SK-N-SH (cell line): Measurements from ENCODE around the gene ARHGAP25. TPM values are rescaled to one million over a fixed set of nuclear protein-coding genes. Genes with fewer than 3 reads are reported as not detected.

Source experiments
- CTCF ChIA-PET: fragments of 300-600, 350-600 bp; formaldehyde crosslinking; extraction: SDS; loops from one replicate; lab custom pipeline; 2021; lab: Yijun Ruan, JAX
- POLR2A ChIA-PET: fragments of 350-600 bp; sonication (Branson Sonifier 250); formaldehyde crosslinking; extraction: SDS; loops from one replicate; lab custom pipeline; 2020; ENCODE audit warnings: antibody characterized with exemption, inconsistent platforms; lab: Yijun Ruan, JAX
- DNase-seq: peaks from one replicate; pipeline ENCODE4 v3.0.0; 2012
- H2AFZ ChIP-seq: fragments of 200-600 bp; sonication (generic); 2 replicates; pipeline ENCODE4 v1.8.1; 2016; ENCODE audit warnings: antibody characterized with exemption, mild to moderate bottlenecking, low read depth
- H3F3A ChIP-seq: fragments of 200-600 bp; sonication (generic); replicated peaks from 2 replicates; pipeline ENCODE3; 2016; ENCODE audit warnings: antibody characterized with exemption, mild to moderate bottlenecking; ENCODE audit not compliant: insufficient read depth
- H3K27ac ChIP-seq, 2 experiments: fragments of 200-500 bp in 1 of 2; fragments of 200-600 bp in 1 of 2; sonication (Bioruptor generic) in 1 of 2; sonication (generic), shearing (Covaris generic) in 1 of 2; 2 replicates each; pipeline versions ENCODE4 v1.5.1 to v1.6.1; 2014 to 2016; ENCODE audit warnings: low read depth in 2 of 2, inconsistent platforms in 1 of 2, low read length in 1 of 2, mild to moderate bottlenecking in 1 of 2, mixed read lengths in 1 of 2
- H3K27me3 ChIP-seq: fragments of 200-600 bp; sonication (generic), shearing (Covaris generic); 2 replicates; pipeline ENCODE4 v1.6.1; 2016; ENCODE audit warnings: mixed run types; ENCODE audit not compliant: insufficient read depth
- H3K36me3 ChIP-seq, 2 experiments: fragments of 200-500 bp in 1 of 2; fragments of 200-600 bp in 1 of 2; sonication (Bioruptor generic) in 1 of 2; sonication (generic) in 1 of 2; replicated peaks in 1 of 2; 2 replicates each; pipeline versions ENCODE3 to v1.5.1; 2014 to 2016; ENCODE audit warnings: low read length in 1 of 2, mild to moderate bottlenecking in 1 of 2; ENCODE audit not compliant: insufficient read depth in 2 of 2, control insufficient read depth in 1 of 2
- H3K4me1 ChIP-seq, 2 experiments: fragments of 200-500 bp in 1 of 2; fragments of 200-600 bp in 1 of 2; sonication (Bioruptor generic) in 1 of 2; sonication (generic), shearing (Covaris generic) in 1 of 2; 2 replicates each; pipeline versions ENCODE4 v1.5.1 to v1.6.1; 2014 to 2016; ENCODE audit warnings: low read depth in 1 of 2, low read length in 1 of 2, mixed run types in 1 of 2; ENCODE audit not compliant: insufficient read depth in 2 of 2, control insufficient read depth in 1 of 2
- H3K4me2 ChIP-seq: fragments of 200-600 bp; sonication (generic), shearing (Covaris generic); 2 replicates; pipeline ENCODE4 v1.6.1; 2017; ENCODE audit warnings: mixed run types
- H3K4me3 ChIP-seq, 2 experiments: fragments of 200-500 bp in 1 of 2; fragments of 200-600 bp in 1 of 2; sonication (Bioruptor generic) in 1 of 2; sonication (generic), shearing (Covaris generic) in 1 of 2; 2 replicates each; pipeline versions ENCODE4 v1.5.1 to v1.8.1; 2014 to 2016; ENCODE audit warnings: low read depth in 2 of 2, inconsistent platforms in 1 of 2, low read length in 1 of 2, mild to moderate bottlenecking in 1 of 2, mixed read lengths in 1 of 2, moderate library complexity in 1 of 2
- H3K79me2 ChIP-seq: fragments of 200-600 bp; sonication (generic); 2 replicates; pipeline ENCODE4 v1.8.1; 2017; ENCODE audit warnings: mild to moderate bottlenecking; ENCODE audit not compliant: insufficient read depth
- H3K9ac ChIP-seq: fragments of 200-600 bp; sonication (generic); 2 replicates; pipeline ENCODE4 v1.6.1; 2017; ENCODE audit warnings: mixed run types
- H3K9me2 ChIP-seq: fragments of 200-600 bp; sonication (generic); 2 replicates; pipeline ENCODE4 v1.6.1; 2017; ENCODE audit warnings: mixed run types
- H3K9me3 ChIP-seq: fragments of 200-600 bp; sonication (generic); 2 replicates; pipeline ENCODE4 v1.6.1; 2017; ENCODE audit warnings: mixed run types, mild to moderate bottlenecking, moderate library complexity
- H4K20me1 ChIP-seq: fragments of 200-600 bp; sonication (generic); 2 replicates; pipeline ENCODE4 v1.6.1; 2017; ENCODE audit warnings: mild to moderate bottlenecking, mixed run types; ENCODE audit not compliant: insufficient read depth
- CHD2 ChIP-seq: fragments of 150-350 bp; IDR thresholded peaks from 2 replicates; pipeline ENCODE4 v1.6.1; 2018; ENCODE audit warnings: low read length; ENCODE audit not compliant: partially characterized antibody
- FOXM1 ChIP-seq: IDR thresholded peaks from 2 replicates; pipeline ENCODE4 v1.4.0; 2012; ENCODE audit warnings: low read depth, mild to moderate bottlenecking
- GABPA ChIP-seq: IDR thresholded peaks from 2 replicates; pipeline ENCODE4 v1.4.0; 2012; ENCODE audit warnings: low read depth, mild to moderate bottlenecking
- GATA2 ChIP-seq: sonication (generic); formaldehyde crosslinking; IDR thresholded peaks from 2 replicates; pipeline ENCODE4 v1.5.0; 2020; ENCODE audit warnings: mild to moderate bottlenecking, missing genetic modification reagents
- MEF2A ChIP-seq: IDR thresholded peaks from 2 replicates; pipeline ENCODE4 v1.4.0; 2012; ENCODE audit warnings: low read depth, borderline replicate concordance
- NFIC ChIP-seq: IDR thresholded peaks from 2 replicates; pipeline ENCODE4 v1.4.0; 2012; ENCODE audit warnings: borderline replicate concordance
- NRF1 ChIP-seq: IDR thresholded peaks from 2 replicates; pipeline ENCODE4 v1.6.1; 2012; ENCODE audit warnings: low read depth, mild to moderate bottlenecking, low read length
- POLR2AphosphoS5 ChIP-seq: IDR thresholded peaks from 2 replicates; pipeline ENCODE4 v1.6.1; 2012; ENCODE audit warnings: low read depth, low read length
- RAD21 ChIP-seq: IDR thresholded peaks from 2 replicates; pipeline ENCODE4 v1.6.1; 2012; ENCODE audit warnings: mild to moderate bottlenecking, low read length
- RFX5 ChIP-seq: IDR thresholded peaks from 2 replicates; pipeline ENCODE4 v1.6.1; 2012; ENCODE audit warnings: mild to moderate bottlenecking, improper control_type of control experiment, low read length
- RXRA ChIP-seq: IDR thresholded peaks from 2 replicates; pipeline ENCODE4 v1.4.0; 2012; ENCODE audit warnings: low read depth, mild to moderate bottlenecking, borderline replicate concordance
- SMC3 ChIP-seq: IDR thresholded peaks from 2 replicates; pipeline ENCODE4 v1.6.1; 2012; ENCODE audit warnings: low read depth, low read length, improper control_type of control experiment
- YY1 ChIP-seq: IDR thresholded peaks from 2 replicates; pipeline ENCODE4 v1.4.0; 2012; ENCODE audit warnings: low read depth, mild to moderate bottlenecking
- WGBS: methylation state at CpG from one replicate; pipeline ENCODE4 v1.1.6; 2017; ENCODE audit warnings: low lambda C conversion rate; 5-methylcytosine and 5-hydroxymethylcytosine counted together
- polyA plus RNA-seq, 3 experiments: library from polyadenylated mRNA; depleted of rRNA; stranded (reverse); fragments of >200 nt; gene quantifications; 2 replicates each; pipeline ENCODE4 v1.2.3, GENCODE V29; 2012
- TF ChIP-seq, protein P1 (sequence below): IDR thresholded peaks from 2 replicates; pipeline ENCODE4 v1.4.0; 2012; ENCODE audit warnings: low read depth, borderline replicate concordance
- TF ChIP-seq, protein P2 (sequence below): fragments of 150-350 bp; IDR thresholded peaks from 2 replicates; pipeline ENCODE4 v1.6.1; 2017; ENCODE audit warnings: antibody characterized with exemption, low read length, low read depth, borderline replicate concordance
- TF ChIP-seq, protein P3 (sequence below): IDR thresholded peaks from 2 replicates; pipeline ENCODE4 v1.6.1; 2012; ENCODE audit warnings: mild to moderate bottlenecking, low read depth, low read length, moderate library complexity
- TF ChIP-seq, protein P4 (sequence below): IDR thresholded peaks from 2 replicates; pipeline ENCODE4; 2012
- TF ChIP-seq, protein P5 (sequence below): fragments of 150-350 bp; IDR thresholded peaks from 2 replicates; pipeline ENCODE4 v1.6.1; 2016; ENCODE audit warnings: mild to moderate bottlenecking, low read depth, low read length

The ARHGAP25 gene
- polyA plus RNA-seq, 1 of the 3 experiments (the other 2 are of a cell fraction), result not detected

DNA sequence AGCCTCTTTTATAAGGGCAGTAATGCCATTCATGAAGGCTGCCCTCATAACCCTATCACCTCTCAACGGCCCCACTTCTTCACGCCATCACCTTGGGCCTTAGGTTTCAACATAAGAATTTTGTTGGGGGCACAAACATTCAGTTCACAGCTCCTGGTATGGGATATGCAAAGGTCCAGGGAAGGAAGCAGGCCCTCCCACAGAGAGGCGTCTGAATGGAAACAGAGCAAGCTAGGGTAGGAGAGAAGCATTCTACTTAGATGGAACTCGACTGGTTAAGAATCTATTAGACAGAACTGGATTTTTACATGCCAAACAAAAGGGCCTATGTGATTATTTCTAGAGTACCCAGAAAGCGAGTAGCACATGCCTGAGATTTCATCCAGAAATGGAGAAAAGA lies 48.4 kb upstream of the ARHGAP25 start:
- no peaks in the 10 kb centered on the region for H3K36me3 ChIP-seq
- ChIA-PET POLR2A (no interaction called here), CTCF (no interaction called here)
- no peaks in the 10 kb centered on the region for H3K79me2 ChIP-seq
- no peak overlapping the region for H3K4me3 ChIP-seq
- no peak overlapping the region for H3K27ac ChIP-seq
- H3K9me3 ChIP-seq, result no peaks in the 10 kb centered on the region
- no peaks in the 10 kb centered on the region for H3K9me2 ChIP-seq
- TF ChIP-seq, protein P1, sequence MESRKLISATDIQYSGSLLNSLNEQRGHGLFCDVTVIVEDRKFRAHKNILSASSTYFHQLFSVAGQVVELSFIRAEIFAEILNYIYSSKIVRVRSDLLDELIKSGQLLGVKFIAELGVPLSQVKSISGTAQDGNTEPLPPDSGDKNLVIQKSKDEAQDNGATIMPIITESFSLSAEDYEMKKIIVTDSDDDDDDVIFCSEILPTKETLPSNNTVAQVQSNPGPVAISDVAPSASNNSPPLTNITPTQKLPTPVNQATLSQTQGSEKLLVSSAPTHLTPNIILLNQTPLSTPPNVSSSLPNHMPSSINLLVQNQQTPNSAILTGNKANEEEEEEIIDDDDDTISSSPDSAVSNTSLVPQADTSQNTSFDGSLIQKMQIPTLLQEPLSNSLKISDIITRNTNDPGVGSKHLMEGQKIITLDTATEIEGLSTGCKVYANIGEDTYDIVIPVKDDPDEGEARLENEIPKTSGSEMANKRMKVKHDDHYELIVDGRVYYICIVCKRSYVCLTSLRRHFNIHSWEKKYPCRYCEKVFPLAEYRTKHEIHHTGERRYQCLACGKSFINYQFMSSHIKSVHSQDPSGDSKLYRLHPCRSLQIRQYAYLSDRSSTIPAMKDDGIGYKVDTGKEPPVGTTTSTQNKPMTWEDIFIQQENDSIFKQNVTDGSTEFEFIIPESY, result no peak
- TF ChIP-seq CHD2 (no peak), GATA2 (CRISPR knock-in tag) (no peak), MEF2A (no peak), RFX5 (no peak), GABPA (no peak), RXRA (no peak), FOXM1 (no peak), POLR2AphosphoS5 (no peak), NFIC (no peak), NRF1 (no peak), YY1 (no peak), SMC3 (no peak), RAD21 (no peak)
- TF ChIP-seq, protein P2, sequence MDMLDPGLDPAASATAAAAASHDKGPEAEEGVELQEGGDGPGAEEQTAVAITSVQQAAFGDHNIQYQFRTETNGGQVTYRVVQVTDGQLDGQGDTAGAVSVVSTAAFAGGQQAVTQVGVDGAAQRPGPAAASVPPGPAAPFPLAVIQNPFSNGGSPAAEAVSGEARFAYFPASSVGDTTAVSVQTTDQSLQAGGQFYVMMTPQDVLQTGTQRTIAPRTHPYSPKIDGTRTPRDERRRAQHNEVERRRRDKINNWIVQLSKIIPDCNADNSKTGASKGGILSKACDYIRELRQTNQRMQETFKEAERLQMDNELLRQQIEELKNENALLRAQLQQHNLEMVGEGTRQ, result no peak
- TF ChIP-seq, protein P3, sequence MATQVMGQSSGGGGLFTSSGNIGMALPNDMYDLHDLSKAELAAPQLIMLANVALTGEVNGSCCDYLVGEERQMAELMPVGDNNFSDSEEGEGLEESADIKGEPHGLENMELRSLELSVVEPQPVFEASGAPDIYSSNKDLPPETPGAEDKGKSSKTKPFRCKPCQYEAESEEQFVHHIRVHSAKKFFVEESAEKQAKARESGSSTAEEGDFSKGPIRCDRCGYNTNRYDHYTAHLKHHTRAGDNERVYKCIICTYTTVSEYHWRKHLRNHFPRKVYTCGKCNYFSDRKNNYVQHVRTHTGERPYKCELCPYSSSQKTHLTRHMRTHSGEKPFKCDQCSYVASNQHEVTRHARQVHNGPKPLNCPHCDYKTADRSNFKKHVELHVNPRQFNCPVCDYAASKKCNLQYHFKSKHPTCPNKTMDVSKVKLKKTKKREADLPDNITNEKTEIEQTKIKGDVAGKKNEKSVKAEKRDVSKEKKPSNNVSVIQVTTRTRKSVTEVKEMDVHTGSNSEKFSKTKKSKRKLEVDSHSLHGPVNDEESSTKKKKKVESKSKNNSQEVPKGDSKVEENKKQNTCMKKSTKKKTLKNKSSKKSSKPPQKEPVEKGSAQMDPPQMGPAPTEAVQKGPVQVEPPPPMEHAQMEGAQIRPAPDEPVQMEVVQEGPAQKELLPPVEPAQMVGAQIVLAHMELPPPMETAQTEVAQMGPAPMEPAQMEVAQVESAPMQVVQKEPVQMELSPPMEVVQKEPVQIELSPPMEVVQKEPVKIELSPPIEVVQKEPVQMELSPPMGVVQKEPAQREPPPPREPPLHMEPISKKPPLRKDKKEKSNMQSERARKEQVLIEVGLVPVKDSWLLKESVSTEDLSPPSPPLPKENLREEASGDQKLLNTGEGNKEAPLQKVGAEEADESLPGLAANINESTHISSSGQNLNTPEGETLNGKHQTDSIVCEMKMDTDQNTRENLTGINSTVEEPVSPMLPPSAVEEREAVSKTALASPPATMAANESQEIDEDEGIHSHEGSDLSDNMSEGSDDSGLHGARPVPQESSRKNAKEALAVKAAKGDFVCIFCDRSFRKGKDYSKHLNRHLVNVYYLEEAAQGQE, result no peak
- TF ChIP-seq, protein P4, sequence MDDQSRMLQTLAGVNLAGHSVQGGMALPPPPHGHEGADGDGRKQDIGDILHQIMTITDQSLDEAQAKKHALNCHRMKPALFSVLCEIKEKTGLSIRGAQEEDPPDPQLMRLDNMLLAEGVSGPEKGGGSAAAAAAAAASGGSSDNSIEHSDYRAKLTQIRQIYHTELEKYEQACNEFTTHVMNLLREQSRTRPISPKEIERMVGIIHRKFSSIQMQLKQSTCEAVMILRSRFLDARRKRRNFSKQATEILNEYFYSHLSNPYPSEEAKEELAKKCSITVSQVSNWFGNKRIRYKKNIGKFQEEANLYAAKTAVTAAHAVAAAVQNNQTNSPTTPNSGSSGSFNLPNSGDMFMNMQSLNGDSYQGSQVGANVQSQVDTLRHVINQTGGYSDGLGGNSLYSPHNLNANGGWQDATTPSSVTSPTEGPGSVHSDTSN, result no peak
- TF ChIP-seq, protein P5, sequence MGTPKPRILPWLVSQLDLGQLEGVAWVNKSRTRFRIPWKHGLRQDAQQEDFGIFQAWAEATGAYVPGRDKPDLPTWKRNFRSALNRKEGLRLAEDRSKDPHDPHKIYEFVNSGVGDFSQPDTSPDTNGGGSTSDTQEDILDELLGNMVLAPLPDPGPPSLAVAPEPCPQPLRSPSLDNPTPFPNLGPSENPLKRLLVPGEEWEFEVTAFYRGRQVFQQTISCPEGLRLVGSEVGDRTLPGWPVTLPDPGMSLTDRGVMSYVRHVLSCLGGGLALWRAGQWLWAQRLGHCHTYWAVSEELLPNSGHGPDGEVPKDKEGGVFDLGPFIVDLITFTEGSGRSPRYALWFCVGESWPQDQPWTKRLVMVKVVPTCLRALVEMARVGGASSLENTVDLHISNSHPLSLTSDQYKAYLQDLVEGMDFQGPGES, result no peak
- no peak for DNase-seq
- H3K4me1 ChIP-seq, result no peaks in the 10 kb centered on the region; a peak in 1 of 4 replicates
- no peaks in the 10 kb centered on the region for H3K27me3 ChIP-seq
- H3F3A ChIP-seq, result no peaks in the 10 kb centered on the region
- 36% methylated on average over 5 of the region's 5 CpGs for WGBS
- no peak overlapping the region for H3K9ac ChIP-seq
- no peak overlapping the region for H2AFZ ChIP-seq
- no peaks in the 10 kb centered on the region for H4K20me1 ChIP-seq
- no peak overlapping the region for H3K4me2 ChIP-seq
